Measurements from ENCODE around the gene DBNDD2. TPM values are rescaled to one million over a fixed set of nuclear protein-coding genes. Genes with fewer than 3 reads are reported as not detected.

DBNDD2 gene
- total RNA-seq, 1 donor from 2014 or later, result 23.4 TPM

DNA sequence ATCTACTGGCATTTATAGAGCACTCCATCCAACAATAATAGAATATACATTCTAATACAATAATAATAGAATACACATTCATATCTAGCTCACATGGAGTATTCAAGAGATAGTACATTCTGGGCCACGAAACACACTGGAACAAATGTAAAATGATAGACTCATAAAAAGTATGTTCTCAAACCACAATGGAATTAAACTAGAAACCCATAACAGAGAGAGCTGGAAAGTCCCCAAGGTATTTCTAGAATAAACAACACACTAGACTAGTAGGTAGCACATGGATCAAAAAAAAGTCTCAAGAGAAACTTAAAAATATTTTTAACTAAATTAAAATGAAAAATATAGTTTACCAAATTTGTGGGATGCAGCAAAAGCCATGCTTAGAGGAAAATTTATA is 20.8 kb upstream of the DBNDD2 start:
- DNase-seq, result no peak

GRCh38 chr20:45390931-45391330 is 17.2 kb upstream of the DBNDD2 start:
- no peak for DNase-seq

DNA sequence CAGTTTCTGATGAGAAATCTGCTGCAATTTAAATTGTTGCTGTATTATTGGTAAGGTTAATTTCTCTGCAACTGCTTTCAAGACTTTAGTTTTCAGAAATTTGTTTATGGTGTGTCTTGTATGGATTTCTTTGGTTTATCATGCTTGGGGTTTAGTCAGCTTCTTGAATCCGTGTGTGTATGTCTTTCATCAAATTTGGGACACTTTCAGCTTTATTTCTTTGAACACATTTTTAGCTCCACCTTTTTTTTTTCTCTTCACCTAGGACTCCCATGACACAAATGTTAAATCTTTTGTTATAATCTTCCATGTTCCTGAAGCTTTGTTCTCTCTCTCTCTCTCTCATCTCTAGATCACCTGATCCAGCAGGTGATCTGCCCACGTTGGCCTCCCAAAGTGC is 16.5 kb upstream of the DBNDD2 start:
- DNase-seq, result no peak

DNA sequence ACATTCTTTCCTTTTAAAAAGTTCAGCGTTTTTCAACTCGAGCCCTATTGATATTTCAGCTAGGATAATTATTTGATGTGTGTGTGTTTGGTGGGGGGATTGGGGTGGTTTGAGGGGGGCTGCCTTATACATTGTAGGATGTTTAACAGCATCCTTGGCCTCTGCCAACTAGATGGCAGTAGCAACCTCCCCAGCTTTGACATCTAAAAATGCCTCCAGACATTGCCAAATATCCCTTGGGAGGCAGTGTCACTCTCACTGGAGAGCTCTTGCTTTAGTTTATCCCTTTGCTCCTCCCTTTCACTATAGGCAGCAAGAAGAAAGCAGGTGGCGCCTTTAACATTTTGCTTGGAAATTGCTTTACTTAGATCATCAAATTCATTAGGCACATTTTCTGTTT is 15.4 kb upstream of the DBNDD2 start:
- DNase-seq, result no peak

GRCh38 chr20:45394221-45395113 is 13.6 kb upstream of the DBNDD2 start:
- DNase-seq, result no peak

DNA sequence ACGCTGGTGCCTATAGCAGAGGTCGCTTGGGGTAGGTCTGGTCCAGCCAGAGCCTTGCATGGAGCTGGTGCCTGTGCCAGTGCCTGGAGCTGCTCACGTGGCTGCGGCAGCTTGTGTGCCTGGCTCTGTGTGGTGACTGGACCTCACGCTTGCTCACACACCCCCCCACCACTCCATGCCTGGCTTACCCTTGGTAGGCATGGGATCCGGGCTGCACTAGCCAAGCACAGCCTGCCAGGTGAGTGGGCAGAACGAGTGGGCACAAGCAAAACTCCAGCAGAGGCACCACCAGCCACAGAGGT is 13.0 kb upstream of the DBNDD2 start:
- DNase-seq, result no peak

DNA sequence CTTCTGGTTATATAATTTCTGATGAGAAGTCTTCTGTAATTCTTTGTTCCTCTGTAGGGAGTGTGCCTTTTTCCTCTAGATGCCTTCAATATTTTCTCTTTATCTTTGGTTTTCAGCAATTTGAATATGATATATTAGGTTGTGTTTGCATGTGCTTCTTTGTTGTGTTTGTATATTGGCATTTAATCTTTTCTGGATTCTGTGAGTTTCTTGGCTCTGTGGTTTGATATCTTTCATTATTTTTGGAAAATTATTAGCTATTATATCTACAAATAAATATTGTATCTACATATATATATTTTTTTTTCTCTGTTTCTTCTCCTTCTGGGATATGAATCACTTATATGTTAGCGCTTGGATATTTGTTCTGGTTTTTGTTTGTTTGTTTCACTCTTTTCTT is 9.1 kb upstream of the DBNDD2 start:
- DNase-seq, result no peak

- no peak for DNase-seq
Measured at GRCh38 chr20:45400346-45401031, 7.6 kb upstream of the DBNDD2 start.

DNA sequence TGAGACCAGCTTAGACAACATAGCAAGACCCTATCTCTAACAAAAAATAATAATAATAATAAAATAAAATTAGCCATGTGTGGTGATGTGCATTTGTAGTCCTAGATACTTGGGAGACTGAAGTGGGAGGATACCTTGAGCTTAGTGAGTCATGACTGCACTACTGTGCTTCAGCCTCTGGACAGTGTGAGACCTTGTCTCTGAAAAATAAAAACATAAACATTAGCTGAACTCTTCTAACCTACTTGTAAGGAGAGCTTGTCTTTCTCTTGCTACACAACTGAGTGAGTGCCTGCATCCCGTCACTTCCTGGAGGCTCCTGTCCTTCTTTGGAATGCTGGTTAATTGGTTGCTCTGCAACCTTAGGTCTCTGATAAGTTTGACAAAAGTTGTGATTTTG is 5.1 kb upstream of the DBNDD2 start:
- DNase-seq, result no peak

DNA sequence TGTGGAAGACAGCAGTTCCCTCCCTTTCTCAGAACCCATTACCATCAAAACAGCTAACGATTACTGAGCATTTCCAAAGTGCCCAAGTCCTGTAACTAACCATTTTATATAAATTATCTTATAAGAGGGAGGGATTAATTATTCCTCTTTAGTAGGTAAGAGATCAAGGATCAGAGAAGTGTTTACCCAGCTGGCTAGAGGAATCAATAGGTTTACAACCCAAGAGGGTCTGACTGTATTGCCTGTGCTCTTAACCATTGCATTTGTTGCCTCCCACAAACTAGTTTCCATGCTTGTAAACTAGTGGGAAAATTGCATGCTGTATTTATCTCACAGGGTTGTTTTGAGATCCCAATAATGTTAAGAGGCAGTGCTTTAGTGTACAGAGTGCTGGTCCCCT is 3.7 kb upstream of the DBNDD2 start:
- no peak for DNase-seq

- DNase-seq, result peak; percentile 7
Measured at GRCh38 chr20:45405571-45406259, 2.4 kb upstream of the DBNDD2 start.

DNA sequence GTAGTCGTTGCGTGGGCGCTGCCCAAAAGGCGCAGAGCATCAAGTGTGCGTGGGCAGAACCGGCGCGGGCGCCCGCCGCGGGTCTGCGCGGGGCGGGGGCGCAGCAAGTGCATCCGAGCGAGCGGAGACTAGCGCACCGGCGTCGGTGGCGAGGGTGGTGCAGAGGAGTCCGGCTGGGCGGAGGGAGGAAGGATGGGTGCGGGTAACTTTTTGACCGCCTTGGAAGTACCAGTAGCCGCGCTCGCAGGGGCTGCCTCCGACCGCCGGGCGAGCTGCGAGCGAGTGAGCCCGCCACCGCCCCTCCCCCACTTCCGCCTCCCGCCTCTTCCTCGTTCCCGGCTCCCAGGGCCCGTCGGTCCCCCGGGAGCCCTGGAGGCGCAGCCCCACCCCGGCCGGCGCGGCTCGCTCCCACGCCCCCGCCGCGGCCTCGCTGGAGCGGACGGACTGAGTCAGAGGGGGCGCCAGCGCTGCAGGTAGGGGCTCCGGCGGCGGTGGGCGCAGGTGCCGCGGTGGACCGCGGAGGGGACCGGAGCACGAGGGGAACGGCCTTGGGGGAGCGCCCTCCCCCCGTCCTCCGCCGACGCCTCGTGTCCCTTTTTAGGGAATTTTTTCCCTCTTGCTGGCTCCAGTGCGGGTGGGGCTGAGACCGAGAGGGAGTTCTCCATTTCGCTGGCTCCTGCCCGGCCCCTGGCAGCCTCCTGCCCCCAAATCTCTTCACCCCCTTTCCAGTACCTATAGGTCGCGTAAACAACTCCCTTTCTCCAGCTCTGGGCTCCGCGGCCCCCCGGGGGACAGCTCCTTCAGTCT is 1.6 kb upstream of the DBNDD2 start:
- peak; percentile 20 for DNase-seq

GRCh38 chr20:45407067-45407745 is 883 bp upstream of the DBNDD2 start:
- DNase-seq, result peak; percentile 30

GRCh38 chr20:45408646-45409213 is 641 bp downstream of the DBNDD2 start:
- DNase-seq, result no peak

DNA sequence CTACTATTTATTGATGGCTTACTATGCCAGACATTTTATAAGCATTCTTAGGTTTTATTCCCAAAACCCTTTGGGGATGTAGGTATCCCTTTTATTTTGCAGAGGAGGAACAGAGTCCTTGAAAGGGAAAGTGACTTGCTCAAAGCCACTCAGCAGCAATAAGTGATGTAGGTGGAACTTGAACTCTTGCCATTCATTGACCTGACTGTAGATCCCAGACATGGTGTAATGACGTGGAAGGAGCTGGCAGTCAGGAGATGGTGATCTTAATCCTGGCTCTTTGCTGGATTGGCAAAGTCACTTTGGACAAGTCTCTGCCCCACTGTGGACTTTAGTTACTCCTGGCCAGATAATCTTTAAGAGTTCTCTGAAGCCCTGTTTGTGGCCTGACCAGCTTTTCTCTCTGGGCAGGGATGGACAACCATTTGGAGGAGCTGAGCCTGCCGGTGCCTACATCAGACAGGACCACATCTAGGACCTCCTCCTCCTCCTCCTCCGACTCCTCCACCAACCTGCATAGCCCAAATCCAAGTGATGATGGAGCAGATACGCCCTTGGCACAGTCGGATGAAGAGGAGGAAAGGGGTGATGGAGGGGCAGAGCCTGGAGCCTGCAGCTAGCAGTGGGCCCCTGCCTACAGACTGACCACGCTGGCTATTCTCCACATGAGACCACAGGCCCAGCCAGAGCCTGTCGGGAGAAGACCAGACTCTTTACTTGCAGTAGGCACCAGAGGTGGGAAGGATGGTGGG is 1.6 kb downstream of the DBNDD2 start:
- DNase-seq, result no peak

- no peak for DNase-seq
Measured at GRCh38 chr20:45410887-45411286, 2.8 kb downstream of the DBNDD2 start.

DNA sequence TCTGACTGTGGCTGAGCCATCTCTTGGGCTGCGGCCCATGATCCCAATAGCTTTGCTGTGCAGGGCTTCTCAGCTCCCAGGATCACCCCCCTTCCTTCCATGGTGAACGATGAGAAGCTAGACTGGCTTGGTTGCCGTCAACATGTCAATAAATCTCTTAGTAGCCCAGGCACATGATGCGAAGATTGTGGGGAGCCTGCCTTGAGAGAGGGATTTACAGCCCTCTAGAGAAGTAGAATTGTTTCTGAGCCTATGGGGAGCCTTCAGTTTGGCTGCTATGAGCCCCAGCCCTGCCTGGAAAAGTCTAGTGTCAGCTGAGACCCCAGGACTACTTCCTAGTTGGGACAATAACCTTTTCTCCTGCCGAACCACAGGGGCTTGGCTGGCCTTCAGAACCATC is 4.6 kb downstream of the DBNDD2 start:
- no peak for DNase-seq

DNA sequence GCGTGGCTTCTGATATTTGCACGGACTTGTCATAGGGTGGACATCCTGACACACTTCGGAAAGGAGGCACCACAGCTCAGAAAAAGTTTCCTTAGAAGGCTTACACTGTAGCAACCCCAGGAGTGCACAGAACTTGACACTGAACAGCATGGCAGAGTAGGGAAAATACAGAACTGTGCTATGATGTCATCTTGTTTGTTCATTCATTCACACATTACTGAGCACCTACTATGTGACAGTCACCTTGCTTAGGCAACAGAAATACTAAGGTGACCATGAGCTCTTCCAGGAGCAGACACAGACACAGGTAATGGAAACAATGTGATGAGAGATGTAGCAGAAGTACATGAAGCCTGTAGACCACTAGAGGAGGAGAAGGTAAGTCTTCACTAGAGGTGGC is 5.4 kb downstream of the DBNDD2 start:
- DNase-seq, result no peak

DNA sequence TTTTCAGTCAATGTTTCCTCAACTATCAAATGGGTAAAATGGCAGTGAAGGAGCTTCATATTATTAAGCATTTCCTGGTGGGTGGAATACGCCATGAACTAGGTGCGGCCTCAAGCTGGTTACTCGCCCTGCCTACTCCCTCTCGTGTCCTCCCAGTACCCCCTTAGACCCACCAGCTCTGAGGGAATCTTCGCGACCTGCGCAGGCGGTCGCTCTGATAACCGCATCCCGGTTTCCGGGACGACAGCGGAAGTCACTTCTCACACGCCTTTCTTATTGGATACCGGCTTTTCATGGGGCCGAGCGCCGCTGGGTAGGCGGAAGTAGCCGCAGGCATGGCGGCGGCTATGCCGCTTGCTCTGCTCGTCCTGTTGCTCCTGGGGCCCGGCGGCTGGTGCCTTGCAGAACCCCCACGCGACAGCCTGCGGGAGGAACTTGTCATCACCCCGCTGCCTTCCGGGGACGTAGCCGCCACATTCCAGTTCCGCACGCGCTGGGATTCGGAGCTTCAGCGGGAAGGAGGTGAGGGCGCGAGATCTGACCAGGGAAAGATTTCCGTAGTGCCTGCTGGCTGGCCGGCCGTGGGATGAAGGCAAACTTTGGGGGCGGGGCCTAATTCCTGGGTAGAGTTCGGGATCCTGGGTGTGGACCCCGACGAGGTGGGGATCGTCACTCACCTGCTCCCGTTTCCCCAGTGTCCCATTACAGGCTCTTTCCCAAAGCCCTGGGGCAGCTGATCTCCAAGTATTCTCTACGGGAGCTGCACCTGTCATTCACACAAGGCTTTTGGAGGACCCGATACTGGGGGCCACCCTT is 7.9 kb downstream of the DBNDD2 start, which contains the start of gene PIGT:
PIGT (plus strand) TSS at position 320 of the 816 bp plus-strand sequence; CDS start at position 336, 16 bp downstream.
- peak; percentile 93 for DNase-seq

- DNase-seq, result no peak
Measured at GRCh38 chr20:45416917-45417316, 8.8 kb downstream of the DBNDD2 start.

All from tongue (tissue), 2 donors.